ENCODE measurements around the gene LPCAT1. TPM values are rescaled to one million over a fixed set of nuclear protein-coding genes. Genes with fewer than 3 reads are reported as not detected.

The LPCAT1 gene
- total RNA-seq, 1 experiment from 2014 or later, result 59.8 TPM

DNA sequence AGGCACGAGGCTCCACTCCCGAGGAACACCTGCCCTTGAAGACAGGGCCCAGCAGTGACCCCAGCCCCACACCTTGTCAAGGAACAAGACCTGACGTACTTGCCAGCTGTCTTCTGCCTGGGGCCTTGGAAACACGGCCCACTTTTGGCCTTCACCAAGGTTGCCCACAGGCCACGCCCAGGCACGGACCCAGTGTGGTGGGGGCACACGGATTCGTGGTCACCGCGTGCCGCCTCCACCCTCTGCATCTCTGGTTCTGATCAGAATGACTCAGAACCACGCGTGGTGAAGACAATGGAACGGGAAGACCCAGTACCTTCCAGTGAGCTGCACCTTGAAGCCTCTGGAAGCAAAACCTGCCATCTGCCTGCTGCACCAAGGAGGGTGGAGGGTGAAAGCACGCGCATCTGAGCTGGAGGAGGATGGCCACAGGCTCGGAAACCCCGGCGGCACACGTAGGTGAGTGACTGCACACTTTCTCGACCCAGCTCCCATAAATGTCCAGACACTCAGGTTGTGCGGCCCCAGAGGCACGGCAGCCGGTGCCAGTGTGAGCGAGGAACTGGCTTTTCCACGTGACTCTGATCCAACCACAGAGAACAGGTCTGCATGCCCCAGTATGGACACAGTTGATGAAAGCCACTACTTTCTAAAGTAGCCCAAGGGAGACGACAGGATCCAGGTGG is 36.5 kb downstream of the LPCAT1 start:
- intact Hi-C loops (cut with micrococcal nuclease; ENCODE audit: unreplicated experiment), result no loop called here
- no peaks in the 10 kb centered on the region for H3K9me3 ChIP-seq (ENCODE audit: control insufficient read depth, insufficient read depth, low read depth, low read length)
- H3K36me3 ChIP-seq (ENCODE audit: control insufficient read depth, insufficient read depth, low read length), result peaks cover 6% of the 10 kb centered on the region; the same call in 1 of the 2 replicates
- no peak for ATAC-seq
- no peak for DNase-seq (ENCODE audit: low read depth, low spot score)
- CTCF ChIA-PET, result no interaction called here
- no TSS peak for BruUV-seq (replicated peaks)
- POLR2A ChIA-PET, result no interaction called here
- H3K27me3 ChIP-seq (ENCODE audit: control insufficient read depth, insufficient read depth, low read length), result no peaks in the 10 kb centered on the region
- no peak for TF ChIP-seq TCF7L2 (IDR thresholded peaks at IDR 0.05; ENCODE audit: low read depth, low read length)
- TF ChIP-seq, protein P1, sequence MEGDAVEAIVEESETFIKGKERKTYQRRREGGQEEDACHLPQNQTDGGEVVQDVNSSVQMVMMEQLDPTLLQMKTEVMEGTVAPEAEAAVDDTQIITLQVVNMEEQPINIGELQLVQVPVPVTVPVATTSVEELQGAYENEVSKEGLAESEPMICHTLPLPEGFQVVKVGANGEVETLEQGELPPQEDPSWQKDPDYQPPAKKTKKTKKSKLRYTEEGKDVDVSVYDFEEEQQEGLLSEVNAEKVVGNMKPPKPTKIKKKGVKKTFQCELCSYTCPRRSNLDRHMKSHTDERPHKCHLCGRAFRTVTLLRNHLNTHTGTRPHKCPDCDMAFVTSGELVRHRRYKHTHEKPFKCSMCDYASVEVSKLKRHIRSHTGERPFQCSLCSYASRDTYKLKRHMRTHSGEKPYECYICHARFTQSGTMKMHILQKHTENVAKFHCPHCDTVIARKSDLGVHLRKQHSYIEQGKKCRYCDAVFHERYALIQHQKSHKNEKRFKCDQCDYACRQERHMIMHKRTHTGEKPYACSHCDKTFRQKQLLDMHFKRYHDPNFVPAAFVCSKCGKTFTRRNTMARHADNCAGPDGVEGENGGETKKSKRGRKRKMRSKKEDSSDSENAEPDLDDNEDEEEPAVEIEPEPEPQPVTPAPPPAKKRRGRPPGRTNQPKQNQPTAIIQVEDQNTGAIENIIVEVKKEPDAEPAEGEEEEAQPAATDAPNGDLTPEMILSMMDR (IDR thresholded peaks at IDR 0.05), result no peak
- TF ChIP-seq SIN3A (IDR thresholded peaks at IDR 0.05; ENCODE audit: borderline replicate concordance, insufficient read depth, low read depth, low read length), result no peak
- TF ChIP-seq POLR2AphosphoS5 (IDR thresholded peaks at IDR 0.05; ENCODE audit: low read depth, low read length), result no peak
- TF ChIP-seq, protein P2, sequence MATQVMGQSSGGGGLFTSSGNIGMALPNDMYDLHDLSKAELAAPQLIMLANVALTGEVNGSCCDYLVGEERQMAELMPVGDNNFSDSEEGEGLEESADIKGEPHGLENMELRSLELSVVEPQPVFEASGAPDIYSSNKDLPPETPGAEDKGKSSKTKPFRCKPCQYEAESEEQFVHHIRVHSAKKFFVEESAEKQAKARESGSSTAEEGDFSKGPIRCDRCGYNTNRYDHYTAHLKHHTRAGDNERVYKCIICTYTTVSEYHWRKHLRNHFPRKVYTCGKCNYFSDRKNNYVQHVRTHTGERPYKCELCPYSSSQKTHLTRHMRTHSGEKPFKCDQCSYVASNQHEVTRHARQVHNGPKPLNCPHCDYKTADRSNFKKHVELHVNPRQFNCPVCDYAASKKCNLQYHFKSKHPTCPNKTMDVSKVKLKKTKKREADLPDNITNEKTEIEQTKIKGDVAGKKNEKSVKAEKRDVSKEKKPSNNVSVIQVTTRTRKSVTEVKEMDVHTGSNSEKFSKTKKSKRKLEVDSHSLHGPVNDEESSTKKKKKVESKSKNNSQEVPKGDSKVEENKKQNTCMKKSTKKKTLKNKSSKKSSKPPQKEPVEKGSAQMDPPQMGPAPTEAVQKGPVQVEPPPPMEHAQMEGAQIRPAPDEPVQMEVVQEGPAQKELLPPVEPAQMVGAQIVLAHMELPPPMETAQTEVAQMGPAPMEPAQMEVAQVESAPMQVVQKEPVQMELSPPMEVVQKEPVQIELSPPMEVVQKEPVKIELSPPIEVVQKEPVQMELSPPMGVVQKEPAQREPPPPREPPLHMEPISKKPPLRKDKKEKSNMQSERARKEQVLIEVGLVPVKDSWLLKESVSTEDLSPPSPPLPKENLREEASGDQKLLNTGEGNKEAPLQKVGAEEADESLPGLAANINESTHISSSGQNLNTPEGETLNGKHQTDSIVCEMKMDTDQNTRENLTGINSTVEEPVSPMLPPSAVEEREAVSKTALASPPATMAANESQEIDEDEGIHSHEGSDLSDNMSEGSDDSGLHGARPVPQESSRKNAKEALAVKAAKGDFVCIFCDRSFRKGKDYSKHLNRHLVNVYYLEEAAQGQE (IDR thresholded peaks at IDR 0.05; ENCODE audit: insufficient read depth in 1 of 2, low read depth in 2 of 2, low read length in 1 of 2), result no peak
- no peak overlapping the region for H3K4me3 ChIP-seq (ENCODE audit: low read depth in 2 of 2, low read length in 2 of 2)
- in situ Hi-C loops (cut with HindIII; ENCODE audit: low pct_unique_long_range_greater_than_20kb, low sequenced_read_pairs), result no loop called here
- no peaks in the 10 kb centered on the region for H3K4me1 ChIP-seq (ENCODE audit: control insufficient read depth, insufficient read depth, low read length)
- no peak overlapping the region for H3K27ac ChIP-seq (ENCODE audit: low read length)

DNA sequence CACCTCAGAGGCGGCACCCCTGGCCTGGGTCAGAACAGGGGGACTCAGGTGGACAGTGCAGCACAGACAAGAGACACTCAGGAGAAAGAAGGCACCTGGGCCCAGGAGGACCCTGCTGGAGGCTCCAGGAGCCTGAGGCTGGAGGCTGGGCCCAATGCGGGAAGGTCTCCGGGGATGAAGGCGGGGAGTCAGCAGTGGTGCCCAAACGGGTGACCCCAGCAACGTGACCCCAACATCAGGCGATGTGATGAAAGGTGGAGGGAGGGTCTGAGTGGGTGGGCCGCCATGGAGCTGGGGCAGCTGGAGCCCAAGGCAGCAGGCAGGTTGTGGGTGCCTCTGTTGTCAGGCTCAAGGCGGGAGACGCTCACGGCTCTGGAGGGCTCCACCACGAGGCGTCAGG is 37.5 kb downstream of the LPCAT1 start:
- ATAC-seq, result no peak
- no TSS peak for BruUV-seq (replicated peaks)
- TF ChIP-seq POLR2AphosphoS5 (IDR thresholded peaks at IDR 0.05; ENCODE audit: low read depth, low read length) (no peak), TCF7L2 (IDR thresholded peaks at IDR 0.05; ENCODE audit: low read depth, low read length) (no peak), SIN3A (IDR thresholded peaks at IDR 0.05; ENCODE audit: borderline replicate concordance, insufficient read depth, low read depth, low read length) (no peak)
- TF ChIP-seq, protein P2 (IDR thresholded peaks at IDR 0.05; ENCODE audit: insufficient read depth in 1 of 2, low read depth in 2 of 2, low read length in 1 of 2), result no peak
- TF ChIP-seq, protein P1 (IDR thresholded peaks at IDR 0.05), result no peak
- Histone ChIP-seq H3K9me3 (ENCODE audit: control insufficient read depth, insufficient read depth, low read depth, low read length) (no peaks in the 10 kb centered on the region), H3K4me3 (ENCODE audit: low read depth in 2 of 2, low read length in 2 of 2) (no peak overlapping the region), H3K4me1 (ENCODE audit: control insufficient read depth, insufficient read depth, low read length) (no peaks in the 10 kb centered on the region), H3K27ac (ENCODE audit: low read length) (no peak overlapping the region), H3K27me3 (ENCODE audit: control insufficient read depth, insufficient read depth, low read length) (no peaks in the 10 kb centered on the region), H3K36me3 (ENCODE audit: control insufficient read depth, insufficient read depth, low read length) (peaks cover 6% of the 10 kb centered on the region; the same call in 1 of the 2 replicates)
- POLR2A ChIA-PET, result no interaction called here
- DNase-seq (ENCODE audit: low read depth, low spot score), result no peak
- CTCF ChIA-PET, result no interaction called here
- intact Hi-C loops (cut with micrococcal nuclease; ENCODE audit: unreplicated experiment), result no loop called here
- in situ Hi-C loops (cut with HindIII; ENCODE audit: low pct_unique_long_range_greater_than_20kb, low sequenced_read_pairs), result no loop called here

Measured in Panc1 (cell line).